OCI-M2 (cell line): ENCODE results near the gene ACSS3.
"Not testable (repeated sequence)": the region's sequence is repeated elsewhere in the genome, so short reads cannot be mapped to it uniquely, and the experiment has no call there.

Experiments
- DNase-seq: peaks from one replicate; lab custom pipeline; 2025; ENCODE audit not compliant: unreplicated experiment; lab: John Stamatoyannopoulos, UW

Gene ACSS3

GRCh38 chr12:81077686-81078441 lies at the start of gene ACSS3:
Gene ACSS3 (plus strand): TSS chr12:81078079. CDS start chr12:81078121, 42 bp downstream.
- no peak for DNase-seq

GRCh38 chr12:81034926-81035325 lies 43.0 kb upstream of the ACSS3 start:
- no peak for DNase-seq

DNA sequence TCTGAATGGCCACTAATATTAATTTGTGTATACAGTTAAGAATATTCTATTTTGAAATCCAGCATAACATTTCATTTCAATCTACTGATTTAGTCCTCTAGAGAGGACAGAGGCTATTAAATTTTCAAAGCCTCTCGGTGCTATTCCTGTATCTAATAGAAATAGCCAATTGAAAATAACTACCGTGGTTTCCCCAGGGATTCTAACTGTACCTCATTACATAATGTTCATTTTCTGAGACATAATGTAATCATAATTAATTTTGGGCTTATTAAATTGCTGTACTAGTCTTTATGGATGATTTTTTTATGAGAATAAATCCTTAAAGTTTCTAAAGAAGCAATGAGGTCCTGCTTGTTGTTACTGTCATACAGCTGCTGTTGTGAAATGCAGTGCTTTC lies 38.6 kb upstream of the ACSS3 start:
- no peak for DNase-seq

DNA sequence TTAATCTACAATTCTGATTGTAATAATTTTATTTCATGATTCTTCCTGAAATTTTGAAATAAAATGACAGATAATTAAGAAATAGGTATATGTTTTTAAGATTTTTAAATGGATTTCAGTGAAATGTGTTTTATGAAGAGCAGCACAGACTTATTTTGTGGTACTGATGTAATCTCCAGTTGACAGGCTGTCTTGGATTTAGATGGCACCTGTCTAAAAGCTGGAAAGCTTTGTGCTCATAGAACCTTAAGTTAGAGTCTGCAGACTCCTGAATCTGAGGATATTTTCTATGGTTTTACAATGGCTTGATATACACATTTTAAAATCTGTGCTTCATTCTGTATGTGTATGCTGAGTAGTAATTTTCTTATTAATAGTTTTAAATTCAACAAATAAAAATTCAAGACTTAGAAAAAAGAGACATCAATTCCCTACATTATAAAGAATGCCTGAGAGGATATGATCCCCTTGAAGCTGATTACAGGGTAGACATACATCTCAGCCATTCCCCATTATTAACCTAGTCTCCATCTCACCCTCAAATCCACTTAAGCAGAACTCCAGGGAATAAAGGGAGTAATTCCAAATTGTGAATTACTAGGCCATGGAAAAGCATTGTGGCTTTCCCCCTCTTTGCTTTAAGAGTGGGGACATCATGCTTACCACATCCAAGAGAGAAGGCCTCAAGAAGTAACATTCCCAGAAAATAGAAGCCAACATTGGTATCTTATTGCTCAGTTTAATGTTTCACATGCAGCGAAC lies 33.7 kb upstream of the ACSS3 start:
- no peak for DNase-seq

DNA sequence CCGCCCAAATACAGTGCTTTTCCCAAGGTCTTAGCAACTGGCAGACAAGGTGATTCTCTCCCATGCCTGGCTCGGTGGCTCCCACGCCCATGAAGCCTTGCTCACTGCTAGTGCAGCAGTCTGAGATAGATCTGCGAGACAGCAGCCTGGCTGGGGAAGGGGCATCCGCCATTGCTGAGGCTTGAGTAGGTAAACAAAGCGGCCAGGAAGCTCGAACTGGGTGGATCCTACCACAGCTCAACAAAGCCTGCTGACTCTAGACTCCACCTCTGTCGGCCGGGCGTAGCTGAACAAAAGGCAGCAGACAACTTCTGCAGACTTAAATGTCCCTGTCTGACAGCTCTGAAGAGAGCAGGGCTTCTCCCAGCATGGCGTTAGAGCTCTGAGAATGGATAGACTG lies 12.9 kb upstream of the ACSS3 start:
- DNase-seq = not testable (repeated sequence)

DNA sequence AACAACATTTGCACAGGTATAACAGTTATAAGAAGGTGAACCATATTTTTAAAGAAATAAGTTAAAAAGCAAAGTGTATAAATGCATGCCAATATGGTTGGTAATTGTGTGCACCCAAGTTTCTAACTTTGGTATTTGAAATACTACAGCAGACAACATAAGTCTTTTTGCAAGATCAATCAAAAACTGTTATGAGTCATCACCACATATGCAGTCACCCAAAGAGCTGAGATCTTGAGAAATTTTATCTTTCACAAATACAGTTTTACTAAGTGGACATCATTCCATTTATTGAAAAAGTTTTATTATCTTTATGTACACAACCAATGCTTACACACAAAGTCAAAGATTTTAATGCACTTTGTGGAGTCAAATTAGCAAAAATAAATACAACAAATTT lies 7.0 kb upstream of the ACSS3 start:
- no peak for DNase-seq

GRCh38 chr12:81075539-81075938 lies 2.3 kb upstream of the ACSS3 start:
- DNase-seq = no peak

GRCh38 chr12:81077329-81077685 lies 572 bp upstream of the ACSS3 start:
- DNase-seq = no peak

DNA sequence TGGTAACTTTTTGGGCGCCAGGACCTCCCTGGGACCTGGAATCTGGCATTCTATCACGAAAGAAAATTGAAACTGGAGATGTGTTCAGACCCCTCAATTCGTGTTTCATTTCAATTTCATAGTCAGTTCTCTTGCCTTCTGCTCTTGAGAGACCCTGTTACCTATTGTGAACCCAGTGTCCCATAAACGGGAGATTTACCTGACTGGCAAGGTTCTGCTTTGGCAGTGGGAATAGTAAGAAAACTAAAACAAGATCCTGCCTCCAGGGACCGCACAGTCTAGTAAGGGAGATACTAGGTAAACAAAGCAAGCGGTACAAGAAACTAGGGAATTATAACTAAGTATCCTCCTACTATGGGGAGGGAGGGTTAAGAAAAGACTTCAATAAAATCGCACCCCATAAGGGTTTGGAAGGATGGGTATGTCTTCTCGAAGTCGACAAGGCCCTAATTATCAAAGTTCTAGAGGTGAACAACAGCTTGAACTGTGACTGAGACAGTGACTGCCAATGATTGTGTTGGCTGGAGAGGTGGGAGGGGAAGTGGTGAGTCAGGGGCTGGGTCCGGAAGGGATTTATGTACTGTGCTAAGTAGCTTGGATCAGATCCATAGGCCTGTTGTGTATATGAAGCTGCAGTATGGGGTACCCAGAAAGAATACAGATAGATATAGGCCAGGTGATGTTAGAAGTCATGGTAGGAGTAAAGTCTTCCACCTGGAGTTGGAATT lies 754 bp downstream of the ACSS3 start:
- no peak for DNase-seq

- DNase-seq = no peak
Measured at GRCh38 chr12:81079280-81080076, 1.6 kb downstream of the ACSS3 start.

DNA sequence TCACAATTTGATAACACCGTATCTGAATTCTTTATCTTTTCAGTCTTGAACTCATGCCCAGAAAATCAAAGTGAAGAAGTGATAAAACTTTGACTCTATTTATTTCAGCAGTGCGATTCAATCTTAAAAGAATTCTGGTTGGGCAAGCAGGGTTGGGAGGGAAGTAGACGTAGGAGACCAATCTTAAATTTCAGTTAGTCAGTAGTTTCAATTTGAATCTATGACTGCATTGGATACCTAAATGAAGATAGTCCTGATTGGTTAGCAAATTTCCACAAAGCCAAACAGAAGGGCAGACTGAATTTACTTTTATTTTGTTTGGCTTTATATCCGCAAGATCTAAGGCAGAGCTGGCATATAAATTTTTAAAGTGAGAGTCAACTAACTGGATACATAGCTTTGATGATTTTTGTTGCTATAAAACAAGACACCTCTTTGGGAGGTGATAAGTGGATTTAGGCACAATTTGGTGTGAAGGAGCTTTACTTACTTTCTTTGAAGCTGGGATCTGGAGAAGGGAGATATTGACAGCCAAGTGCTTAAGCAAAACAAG lies 2.6 kb downstream of the ACSS3 start:
- no peak for DNase-seq

DNA sequence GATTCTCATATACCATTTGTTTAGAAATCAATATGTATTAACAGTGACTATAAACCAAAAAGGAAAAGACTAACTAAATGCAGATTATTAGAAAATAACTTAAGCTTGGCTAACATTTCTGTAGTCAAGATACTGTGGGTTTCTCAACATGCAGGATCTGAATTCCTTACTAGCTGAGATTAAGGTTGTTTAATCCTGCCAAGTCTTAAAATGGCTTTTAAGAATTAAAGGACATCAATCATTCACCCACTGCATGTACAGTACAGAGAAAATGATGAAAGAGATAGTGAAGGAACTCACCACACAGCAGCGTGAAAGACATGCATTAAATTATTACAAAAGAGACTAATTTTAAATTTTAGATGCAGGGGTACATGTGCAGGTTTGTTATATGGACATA lies 3.8 kb downstream of the ACSS3 start:
- DNase-seq = no peak

- no peak for DNase-seq
Measured at GRCh38 chr12:81083018-81083417, 5.1 kb downstream of the ACSS3 start.

DNA sequence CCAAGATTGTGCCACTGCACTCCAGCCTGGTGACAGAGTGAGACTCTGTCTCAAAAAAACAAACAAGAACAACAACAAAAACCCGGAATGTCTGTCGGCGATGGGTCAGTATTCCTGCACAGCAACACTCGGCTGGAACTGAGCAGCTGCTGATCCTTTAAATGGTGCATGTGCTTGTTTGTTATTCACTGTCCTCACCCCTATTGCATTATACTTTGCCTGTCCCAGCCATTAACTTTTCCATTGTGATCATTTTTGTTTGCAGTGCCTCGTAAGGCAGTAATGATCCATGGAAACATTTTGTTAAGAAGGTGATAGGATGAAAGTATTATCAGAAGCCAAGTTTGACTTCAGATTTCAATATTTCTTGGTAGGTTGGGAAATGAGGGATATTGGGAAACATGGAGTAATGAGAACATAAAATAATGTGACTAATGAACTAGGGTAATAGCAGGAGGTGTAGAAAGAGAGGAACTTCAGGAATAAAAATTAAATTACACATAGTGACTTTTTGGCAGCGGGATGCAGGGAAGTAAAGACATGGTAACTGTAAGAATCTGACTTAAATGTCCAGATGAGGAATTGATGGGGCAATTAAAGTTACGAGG lies 6.1 kb downstream of the ACSS3 start:
- no peak for DNase-seq

DNA sequence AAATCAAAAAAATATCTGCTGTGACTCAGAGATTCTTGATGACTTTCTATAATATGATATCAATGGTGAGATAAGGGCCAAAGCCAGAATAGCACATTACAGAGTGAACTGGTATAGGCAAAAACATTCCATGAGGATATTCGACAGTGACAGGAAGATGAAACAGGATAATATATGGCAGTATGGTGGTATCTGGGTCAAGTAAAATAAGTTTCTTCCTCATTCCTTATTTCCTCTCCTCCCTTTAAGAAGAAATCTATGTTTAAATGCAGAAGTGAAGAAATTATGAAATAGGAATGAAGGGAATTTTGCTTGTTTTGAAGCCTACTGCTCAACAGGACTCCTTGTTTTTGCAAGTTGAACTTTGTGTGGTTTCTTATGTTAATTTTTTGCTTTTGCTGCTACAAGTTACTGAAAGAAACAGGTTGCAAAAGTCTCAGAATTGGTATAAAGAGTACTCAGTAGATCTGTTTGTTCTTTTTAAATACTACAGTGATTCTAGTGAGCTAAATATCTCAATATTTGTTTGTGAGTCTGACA lies 7.0 kb downstream of the ACSS3 start:
- no peak for DNase-seq

DNA sequence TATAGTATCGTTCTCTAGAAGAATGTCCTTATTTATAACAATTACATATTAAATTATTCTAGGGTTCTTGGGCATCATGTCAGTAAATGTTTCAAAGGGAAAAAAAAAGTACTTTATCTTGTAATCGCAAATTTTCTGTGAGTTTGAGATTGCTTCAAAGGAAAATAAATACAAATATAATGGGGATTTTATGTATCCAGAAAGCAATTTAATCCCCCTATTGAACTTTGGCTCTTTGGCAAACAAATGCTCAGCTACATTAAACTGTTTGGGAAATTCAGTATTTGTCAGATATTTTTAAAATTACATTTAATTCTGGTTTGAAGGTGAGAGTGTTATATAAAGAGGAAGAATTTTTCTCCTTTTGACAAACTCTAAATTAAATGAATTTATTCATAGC lies 8.0 kb downstream of the ACSS3 start:
- no peak for DNase-seq

DNA sequence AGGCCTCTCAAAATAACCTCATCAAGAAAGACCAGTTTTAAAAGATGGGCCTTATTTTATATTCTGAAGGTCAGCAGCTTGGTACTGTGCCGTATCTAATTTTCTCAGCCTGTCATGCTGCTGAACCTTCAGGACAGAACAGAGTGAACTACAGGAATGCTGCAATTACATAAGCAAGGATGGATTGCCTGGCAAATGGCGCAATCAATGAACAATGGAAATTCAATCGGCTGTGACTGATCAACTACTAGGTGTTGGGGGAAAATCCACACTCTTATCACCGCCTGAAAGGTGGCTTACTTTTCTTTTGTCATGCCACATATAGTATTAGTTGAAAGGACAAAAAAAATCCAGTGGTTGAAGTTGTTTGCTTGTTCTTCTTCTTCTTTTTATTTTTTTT lies 8.5 kb downstream of the ACSS3 start:
- no peak for DNase-seq

DNA sequence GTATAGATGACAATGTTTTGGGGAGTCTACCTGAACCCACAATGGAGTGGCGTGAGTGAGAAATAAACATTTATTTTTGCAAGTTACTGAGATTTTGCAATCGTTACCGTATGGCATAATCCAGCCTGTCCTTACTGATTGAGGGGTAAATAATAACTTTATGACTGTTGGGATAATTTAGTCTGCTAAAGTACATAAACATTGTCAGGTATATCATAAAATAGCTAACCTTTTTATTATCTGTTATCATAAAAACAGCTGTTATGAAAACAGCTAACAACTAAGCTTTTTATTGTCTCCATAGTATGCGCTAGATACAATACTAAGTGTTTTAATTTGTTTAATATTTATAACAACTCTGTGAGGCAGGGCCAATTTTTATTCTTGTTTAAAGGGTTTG lies 10.3 kb downstream of the ACSS3 start:
- DNase-seq = no peak

GRCh38 chr12:81089412-81089811 lies 11.5 kb downstream of the ACSS3 start:
- DNase-seq = no peak

- DNase-seq = no peak
Measured at GRCh38 chr12:81092053-81092452, 14.2 kb downstream of the ACSS3 start.
